ENCODE data around the gene DIS3.

DNA sequence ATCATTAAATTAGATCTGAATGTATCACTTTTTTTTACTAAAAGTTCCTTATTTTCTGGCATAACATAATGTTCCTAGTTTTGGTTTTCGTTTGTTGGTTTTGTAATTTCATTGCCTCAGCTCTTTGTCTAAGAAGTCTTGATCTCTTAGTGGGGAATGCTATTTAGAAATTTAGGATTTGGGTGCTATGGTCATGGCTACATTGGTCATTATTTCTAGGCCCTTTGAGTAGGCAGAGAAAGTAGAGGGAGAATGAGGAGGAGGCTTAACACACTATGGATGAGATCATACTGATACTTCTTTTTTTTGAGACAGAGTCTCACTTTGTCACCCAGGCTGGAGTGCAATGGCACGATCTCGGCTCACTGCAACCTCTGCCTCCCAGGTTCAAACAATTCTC lies 42.0 kb upstream of the DIS3 start:
- TF ChIP-seq POLR2A (IDR thresholded peaks at IDR 0.05; ENCODE audit: low read depth, low read length) (no peak), RFX5 (IDR thresholded peaks at IDR 0.05; ENCODE audit: low read depth, low read length) (no peak), FOS (IDR thresholded peaks at IDR 0.05; ENCODE audit: low read depth, low read length) (no peak), RAD21 (IDR thresholded peaks at IDR 0.05; ENCODE audit: low read length) (no peak), RCOR1 (IDR thresholded peaks at IDR 0.05; ENCODE audit: insufficient replicate concordance, low read length) (no peak), MXI1 (IDR thresholded peaks at IDR 0.05; ENCODE audit: borderline replicate concordance, low read depth, low read length) (no peak), MAZ (IDR thresholded peaks at IDR 0.05; ENCODE audit: borderline replicate concordance, low read depth, low read length) (no peak), NFE2L2 (IDR thresholded peaks at IDR 0.05; ENCODE audit: low read depth, low read length) (no peak), CEBPB (IDR thresholded peaks at IDR 0.05; ENCODE audit: low read depth, low read length) (no peak), MAFK (IDR thresholded peaks at IDR 0.05; ENCODE audit: low read depth, low read length) (no peak)
- TF ChIP-seq, protein P1, sequence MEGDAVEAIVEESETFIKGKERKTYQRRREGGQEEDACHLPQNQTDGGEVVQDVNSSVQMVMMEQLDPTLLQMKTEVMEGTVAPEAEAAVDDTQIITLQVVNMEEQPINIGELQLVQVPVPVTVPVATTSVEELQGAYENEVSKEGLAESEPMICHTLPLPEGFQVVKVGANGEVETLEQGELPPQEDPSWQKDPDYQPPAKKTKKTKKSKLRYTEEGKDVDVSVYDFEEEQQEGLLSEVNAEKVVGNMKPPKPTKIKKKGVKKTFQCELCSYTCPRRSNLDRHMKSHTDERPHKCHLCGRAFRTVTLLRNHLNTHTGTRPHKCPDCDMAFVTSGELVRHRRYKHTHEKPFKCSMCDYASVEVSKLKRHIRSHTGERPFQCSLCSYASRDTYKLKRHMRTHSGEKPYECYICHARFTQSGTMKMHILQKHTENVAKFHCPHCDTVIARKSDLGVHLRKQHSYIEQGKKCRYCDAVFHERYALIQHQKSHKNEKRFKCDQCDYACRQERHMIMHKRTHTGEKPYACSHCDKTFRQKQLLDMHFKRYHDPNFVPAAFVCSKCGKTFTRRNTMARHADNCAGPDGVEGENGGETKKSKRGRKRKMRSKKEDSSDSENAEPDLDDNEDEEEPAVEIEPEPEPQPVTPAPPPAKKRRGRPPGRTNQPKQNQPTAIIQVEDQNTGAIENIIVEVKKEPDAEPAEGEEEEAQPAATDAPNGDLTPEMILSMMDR (conservative IDR thresholded peaks at IDR 0.05; ENCODE audit: low read depth, low read length): no peak
- TF ChIP-seq, protein P2, sequence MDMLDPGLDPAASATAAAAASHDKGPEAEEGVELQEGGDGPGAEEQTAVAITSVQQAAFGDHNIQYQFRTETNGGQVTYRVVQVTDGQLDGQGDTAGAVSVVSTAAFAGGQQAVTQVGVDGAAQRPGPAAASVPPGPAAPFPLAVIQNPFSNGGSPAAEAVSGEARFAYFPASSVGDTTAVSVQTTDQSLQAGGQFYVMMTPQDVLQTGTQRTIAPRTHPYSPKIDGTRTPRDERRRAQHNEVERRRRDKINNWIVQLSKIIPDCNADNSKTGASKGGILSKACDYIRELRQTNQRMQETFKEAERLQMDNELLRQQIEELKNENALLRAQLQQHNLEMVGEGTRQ (IDR thresholded peaks at IDR 0.05; ENCODE audit: low read depth, low read length): no peak
- TF ChIP-seq, protein P3, sequence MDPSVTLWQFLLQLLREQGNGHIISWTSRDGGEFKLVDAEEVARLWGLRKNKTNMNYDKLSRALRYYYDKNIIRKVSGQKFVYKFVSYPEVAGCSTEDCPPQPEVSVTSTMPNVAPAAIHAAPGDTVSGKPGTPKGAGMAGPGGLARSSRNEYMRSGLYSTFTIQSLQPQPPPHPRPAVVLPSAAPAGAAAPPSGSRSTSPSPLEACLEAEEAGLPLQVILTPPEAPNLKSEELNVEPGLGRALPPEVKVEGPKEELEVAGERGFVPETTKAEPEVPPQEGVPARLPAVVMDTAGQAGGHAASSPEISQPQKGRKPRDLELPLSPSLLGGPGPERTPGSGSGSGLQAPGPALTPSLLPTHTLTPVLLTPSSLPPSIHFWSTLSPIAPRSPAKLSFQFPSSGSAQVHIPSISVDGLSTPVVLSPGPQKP (IDR thresholded peaks at IDR 0.05; ENCODE audit: borderline replicate concordance, low read depth, low read length): no peak
